OCI-LY1 (cell line): ENCODE data around the gene GSC.

ENCODE experiments used
- CTCF ChIP-seq: fragments of 200-600 bp; sonication (generic), shearing (Covaris generic); IDR thresholded peaks from 2 replicates; pipeline ENCODE4 v1.5.1; 2017; ENCODE audit warnings: mild to moderate bottlenecking, antibody characterized with exemption, low read length, moderate library complexity, mixed read lengths
- EZH2 ChIP-seq: fragments of 200-600 bp; sonication (generic), shearing (Covaris generic); IDR thresholded peaks from 2 replicates; pipeline ENCODE4 v1.8.0; 2017; ENCODE audit warnings: borderline replicate concordance, mixed run types, mild to moderate bottlenecking, antibody characterized with exemption, low read length, moderate library complexity, mixed read lengths

DNA sequence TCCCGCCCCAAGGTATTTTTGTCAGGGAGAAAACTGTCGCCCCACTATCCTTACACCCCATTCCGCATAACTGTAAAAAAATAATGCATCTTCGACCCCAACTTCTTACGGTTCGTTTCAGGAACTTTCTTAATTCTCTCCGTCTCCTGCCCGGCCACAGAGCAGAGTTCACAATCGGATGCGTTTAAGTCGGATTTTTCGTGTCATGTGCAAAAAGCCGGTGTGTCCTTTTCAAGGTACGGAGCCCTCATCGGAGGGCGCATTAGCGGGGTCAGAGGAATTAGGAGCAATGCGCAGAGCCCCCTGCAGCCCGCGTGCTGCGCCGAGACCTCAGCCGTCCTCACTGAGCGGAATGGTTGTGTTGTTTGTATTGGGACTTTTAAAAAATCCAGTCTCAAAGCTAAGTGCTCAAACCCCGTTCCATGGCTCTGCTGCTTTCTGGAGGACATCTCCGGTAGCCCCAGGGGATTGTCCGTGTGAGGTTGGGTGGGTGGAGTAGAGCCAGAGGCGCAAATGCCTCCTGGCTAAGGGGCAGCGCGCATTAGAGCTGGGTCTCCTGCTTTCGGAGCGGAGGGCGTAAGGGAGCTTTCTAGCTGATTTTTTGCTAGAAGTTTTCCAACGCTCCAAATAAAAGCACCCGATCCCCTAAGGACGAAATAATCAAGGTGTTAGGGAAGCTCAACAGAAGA lies 3.9 kb upstream of the GSC start:
- TF ChIP-seq EZH2 (no peak), CTCF (no peak)
